HG03432 (cell line): ENCODE results near the gene OR6K2.

ENCODE experiments used
- ATAC-seq: cut with Tn5 transposase; IDR thresholded peaks from one replicate; pipeline ENCODE4 v1.9.1; 2021; ENCODE audit warnings: mild to moderate bottlenecking, moderate library complexity; ENCODE audit not compliant: unreplicated experiment

Gene OR6K2

DNA sequence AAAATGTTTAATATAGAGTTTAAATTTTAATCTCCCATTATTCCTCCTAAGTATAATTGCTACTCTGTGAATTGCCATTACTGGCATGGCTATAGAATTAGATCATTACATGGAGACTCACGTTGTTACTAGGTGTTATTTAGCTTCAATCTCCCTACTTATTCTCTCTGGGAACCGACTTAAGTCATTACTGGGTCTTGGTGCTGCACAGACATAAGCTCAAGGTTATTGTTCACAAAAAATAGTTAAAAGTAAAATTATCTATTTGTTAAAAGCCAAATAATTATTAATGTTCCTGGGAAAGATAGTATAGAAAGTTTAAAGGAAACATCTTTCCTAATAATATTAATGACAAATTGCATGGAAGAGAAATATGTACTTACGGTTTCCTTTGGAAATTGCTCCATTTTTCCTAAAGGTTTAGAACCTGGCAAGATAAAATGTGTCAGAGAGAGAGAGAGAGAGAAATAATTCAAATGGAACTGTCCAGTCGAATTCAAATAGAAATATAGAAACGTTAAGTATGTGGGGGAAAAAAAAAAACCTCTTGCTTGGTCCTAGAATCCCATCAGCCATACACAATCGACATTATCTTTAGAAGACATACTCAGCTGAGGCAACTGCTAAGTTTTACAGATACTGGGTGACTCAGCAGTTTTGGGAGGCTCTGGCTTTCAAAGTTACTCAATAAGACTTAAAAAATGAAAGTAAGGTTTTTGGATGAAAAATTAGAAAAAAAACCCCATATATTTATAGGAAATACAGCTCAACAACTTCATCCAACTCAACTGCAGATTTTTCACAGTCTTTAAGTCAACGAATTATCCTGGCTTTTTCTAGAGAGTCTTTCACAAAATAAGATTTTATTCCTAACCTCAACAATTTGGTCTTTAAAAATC lies 14.1 kb downstream of the OR6K2 start, which contains the start of gene SPTA1:
Gene SPTA1 (minus strand): TSS at position 605 of the 899 bp plus-strand sequence. CDS start 198 bp downstream, at position 407.
- no peak for ATAC-seq

DNA sequence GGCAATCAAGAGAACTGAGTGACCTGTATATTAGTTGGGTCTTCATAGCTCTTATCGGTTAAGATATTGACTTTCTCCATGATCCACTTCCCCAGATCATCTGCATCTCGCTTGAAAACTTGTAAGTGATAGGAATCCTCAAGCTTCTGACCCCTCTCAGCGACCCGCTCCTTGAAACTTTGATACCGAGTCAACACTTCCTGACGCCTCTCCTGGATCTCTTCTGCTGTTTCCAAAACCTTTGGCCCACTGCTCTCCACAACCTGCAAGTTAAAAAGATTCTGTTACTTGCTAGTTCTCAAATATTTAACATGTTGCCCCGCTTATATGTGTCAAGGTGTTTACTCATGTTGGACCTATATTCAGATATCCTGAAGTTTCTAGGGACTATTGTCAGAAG lies 15.4 kb downstream of the OR6K2 start:
- ATAC-seq = no peak

DNA sequence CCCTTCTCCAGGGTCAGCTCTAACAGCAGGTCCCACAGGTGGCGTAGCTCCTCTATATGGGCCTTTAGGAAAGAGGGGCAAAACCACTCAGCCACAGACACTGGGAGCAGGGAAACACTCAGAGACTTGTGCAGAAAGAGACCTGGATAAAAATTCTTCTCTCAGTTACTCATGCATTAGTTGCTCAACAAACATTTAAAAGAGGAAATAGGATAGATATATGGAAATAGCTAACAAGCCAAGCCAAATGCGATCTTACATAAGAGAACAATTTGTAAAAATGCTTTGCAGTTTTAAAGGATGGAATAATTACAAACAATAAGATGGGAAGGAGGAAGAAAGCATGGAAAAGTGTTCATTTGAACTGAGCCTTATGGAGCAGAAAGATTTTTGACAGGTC lies 18.8 kb downstream of the OR6K2 start:
- ATAC-seq = no peak

DNA sequence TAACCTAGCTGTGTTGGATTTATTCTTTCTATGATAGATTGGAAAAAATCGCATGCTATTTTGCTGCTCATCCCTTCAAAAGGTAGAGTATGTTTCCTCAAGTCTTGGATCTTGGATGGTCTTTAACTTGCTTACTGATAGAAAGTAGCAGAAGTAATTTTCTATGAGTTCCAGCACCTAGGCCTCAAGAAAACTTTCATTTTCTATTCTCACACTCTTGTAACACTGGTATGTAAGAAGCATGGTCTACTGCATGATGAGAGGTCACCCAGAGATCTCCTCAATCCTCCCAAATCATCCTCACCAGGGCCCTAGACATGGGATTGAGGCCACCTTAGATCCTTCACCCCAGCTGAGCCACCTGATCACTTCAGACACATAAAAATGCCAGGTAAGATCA lies 21.2 kb downstream of the OR6K2 start:
- ATAC-seq = no peak

DNA sequence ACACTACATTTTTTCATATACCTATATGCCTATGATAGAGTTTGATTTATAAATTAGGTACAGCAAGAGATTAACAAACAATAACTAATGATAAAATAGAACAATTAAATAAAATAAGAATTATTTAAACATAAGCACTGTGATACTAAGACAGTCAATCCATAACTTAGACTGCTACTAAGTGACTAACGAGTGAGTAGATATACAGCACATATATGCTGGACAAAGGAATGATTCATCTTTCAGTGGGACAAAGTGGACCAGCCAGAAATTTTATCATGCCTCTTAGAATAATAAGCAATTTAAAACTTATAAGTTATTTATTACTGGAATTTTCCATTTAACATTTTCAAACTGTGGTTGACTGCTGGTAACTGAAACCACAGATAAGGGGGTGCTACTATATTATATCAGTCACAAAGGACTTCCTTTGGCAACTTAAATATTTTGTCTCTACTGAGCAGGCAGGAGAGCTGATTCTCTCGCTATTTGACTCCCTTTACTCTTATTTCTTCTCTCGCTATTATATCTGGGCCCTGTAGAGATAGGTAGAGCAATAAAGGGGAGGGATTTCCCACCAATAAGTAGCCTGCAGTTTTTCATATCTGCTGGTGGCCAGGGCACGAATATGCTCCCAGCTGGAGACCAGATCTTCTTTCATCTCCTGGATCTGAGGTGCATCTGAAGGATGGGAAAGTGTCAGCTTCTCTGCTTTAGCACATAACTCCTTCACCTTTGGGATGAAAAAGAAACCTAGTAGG lies 24.7 kb downstream of the OR6K2 start:
- no peak for ATAC-seq

DNA sequence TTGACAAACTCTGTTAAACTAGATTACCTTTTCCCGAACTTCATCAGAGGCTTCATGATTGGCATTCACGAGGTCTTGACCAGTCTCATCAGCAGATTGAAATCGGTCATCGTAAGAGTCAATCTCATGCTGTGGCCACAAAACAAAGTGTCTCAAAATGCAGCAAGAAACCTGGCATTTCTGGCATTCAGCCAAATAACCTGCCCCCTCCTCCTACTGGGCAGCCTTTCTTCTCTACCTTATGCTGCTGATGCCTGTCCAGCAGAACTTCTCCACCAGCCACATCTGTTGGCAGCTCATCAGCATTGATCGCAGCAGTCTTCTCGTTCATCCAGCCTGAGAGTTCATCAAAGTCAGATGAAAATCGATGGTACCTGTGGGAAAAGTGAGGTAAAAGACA lies 26.1 kb downstream of the OR6K2 start:
- ATAC-seq = no peak

DNA sequence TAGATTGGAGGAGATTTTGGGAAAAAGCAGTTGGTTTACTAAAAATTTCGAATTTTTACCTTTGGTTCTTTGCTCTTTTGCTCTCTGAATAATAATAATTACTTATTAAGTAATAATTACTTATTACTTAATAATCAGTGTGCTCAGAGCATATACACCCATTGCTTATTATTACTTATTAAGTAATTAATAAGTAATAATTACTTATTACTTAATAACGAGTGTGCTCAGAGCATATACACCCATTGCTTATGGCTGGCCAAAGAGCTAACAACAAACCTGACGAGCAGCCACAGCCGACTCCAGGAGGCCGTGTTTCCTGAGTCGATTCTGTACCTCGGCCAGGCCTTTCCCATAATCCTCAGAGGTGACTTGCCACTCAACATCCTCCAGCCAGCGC lies 34.4 kb downstream of the OR6K2 start:
- ATAC-seq = no peak

DNA sequence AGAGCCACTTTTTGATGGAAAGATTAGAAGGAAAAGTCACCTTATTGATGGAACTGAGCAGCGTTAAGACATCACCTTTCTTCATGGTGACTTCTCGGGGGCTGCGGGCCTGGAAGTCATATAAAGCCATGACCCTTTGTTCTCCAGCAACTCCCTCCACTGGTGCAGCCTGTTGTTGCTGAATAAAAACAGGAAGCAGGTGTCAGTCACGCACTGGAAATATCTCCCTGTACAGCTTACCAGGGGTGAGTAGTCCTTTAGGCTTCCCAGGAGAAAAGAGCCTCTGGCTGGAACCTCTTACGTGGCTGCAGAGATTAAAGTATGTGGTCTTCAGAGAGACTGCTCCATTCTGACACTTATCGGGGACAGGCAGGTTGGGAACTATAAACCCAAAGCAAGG lies 45.9 kb downstream of the OR6K2 start:
- ATAC-seq = no peak

DNA sequence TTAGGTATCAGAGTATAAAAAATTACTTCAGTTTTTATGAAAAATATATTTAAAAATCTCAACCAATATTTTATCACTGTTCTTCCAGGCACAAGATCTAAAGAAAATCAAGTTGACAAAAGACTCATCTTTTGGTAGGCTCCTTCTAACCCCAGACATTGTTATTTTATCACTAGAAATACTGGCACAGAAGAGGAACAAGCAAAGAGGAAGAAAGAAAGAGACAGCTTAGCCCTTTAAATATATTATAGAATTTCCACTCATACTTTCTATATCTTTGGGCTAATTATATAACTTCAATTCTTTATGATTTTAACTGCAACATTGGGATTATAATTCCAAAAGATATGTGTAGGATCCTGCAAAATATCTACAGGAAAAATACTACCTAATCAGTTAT lies 46.4 kb downstream of the OR6K2 start:
- ATAC-seq = no peak

DNA sequence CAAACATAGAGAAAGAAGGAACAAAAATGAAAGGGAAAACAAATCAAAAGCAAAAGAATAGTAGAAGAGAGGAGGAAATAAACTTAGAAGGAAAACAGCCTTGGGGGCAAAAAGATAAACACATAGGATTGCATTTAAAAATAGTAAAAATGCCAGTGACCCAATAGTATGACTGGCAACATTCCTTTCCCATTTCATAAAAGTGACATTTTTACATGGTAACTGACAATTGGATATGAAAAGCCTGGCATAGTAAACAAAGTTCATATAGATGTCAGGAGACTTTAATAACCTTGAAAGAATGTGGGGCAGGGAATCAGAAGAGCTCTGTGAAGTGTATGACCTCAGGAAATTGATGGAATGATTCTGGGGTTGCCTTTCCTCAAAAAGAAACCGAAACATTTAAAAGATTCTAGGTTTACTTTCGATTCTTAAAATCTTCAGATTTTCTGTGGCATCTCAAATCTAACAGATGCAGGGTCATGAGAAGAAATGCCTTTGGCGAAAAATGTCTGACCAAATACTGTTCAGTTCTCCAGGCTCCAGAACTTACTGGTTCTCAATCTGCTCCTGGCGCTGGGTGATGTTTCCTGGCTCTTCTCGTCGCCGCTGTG lies 47.6 kb downstream of the OR6K2 start:
- no peak for ATAC-seq
